Chondrocyte (in vitro differentiated cells): ENCODE results near the gene MRO. TPM values are rescaled to one million over a fixed set of nuclear protein-coding genes. Genes with fewer than 3 reads are reported as not detected.

Experiments
- DNase-seq: peaks from one replicate; pipeline ENCODE4 v3.0.0; 2021; ENCODE audit warnings: mixed read lengths, low spot score
- H3K27ac Mint-ChIP-seq: one replicate; pipeline ENCODE4 v1.8.0; 2021; ENCODE audit warnings: mild to moderate bottlenecking, moderate library complexity, mixed read lengths; ENCODE audit not compliant: unreplicated experiment
- H3K27me3 Mint-ChIP-seq: 2 replicates; pipeline ENCODE4 v1.8.0; 2021; ENCODE audit warnings: low read depth, mixed read lengths
- H3K36me3 Mint-ChIP-seq: 2 replicates; pipeline ENCODE4 v1.8.0; 2021; ENCODE audit warnings: low read depth, mixed read lengths
- H3K4me1 Mint-ChIP-seq: 2 replicates; pipeline ENCODE4 v1.8.0; 2021; ENCODE audit warnings: low read depth, mild to moderate bottlenecking, mixed read lengths
- H3K4me3 Mint-ChIP-seq: one replicate; pipeline ENCODE4 v1.8.0; 2021; ENCODE audit warnings: mild to moderate bottlenecking, moderate library complexity, mixed read lengths; ENCODE audit not compliant: unreplicated experiment
- H3K9me3 Mint-ChIP-seq: 2 replicates; pipeline ENCODE4 v1.8.0; 2021; ENCODE audit warnings: low read depth, mixed read lengths
- total RNA-seq: library from RNA; stranded (reverse); gene quantifications from 3 replicates; pipeline ENCODE4 v1.2.1, GENCODE V29; 2021
- TF ChIP-seq, protein P1 (sequence below): fragments of 200-600 bp; sonication (generic); IDR thresholded peaks from 2 replicates; pipeline ENCODE4 v1.5.0; 2021; ENCODE audit warnings: antibody characterized with exemption, mild to moderate bottlenecking, moderate library complexity

MRO gene
- total RNA-seq, 1 donor from 2014 or later, result not detected

DNA sequence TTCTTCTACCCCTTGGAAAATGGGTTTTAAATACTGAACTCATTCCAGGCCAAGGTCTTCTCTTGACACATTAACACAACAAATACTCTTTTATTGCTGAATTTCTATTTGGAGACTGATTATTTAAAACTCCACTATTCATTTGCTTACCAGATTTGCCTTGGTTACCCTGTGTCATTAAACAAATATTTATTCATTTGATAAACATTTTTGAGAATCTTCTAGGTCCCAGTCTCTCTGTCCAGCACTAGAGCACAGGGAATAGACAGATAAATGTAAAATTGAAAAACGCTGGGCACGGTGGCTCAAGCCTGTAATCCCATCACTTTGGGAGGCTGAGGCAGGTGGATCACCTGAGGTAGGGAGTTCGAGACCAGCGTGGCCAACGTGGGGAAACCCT is 9.8 kb upstream of the MRO start:
- H3K27ac Mint-ChIP-seq, result no peak overlapping the region

DNA sequence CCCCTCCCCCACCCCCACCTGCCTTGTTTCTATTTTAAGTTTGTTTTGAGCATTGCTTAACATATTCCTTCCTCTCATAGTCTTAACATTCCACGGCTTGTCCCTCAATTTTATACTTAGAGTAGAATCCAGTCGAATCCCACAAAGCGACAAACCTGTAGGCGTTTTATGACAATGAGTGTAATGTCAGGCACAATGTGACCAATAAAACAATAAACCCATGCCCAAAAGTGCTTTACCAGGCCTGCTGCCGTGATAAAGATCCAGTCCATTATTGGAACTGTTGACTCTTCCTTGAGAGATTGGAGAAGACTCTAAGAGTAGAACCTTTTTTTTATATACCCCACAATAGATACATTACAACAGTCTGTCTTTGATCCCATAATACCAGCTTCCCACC is 6.2 kb upstream of the MRO start:
- H3K9me3 Mint-ChIP-seq, result no peaks in the 10 kb centered on the region
- no peak overlapping the region for H3K4me3 Mint-ChIP-seq
- DNase-seq, result no peak
- no peaks in the 10 kb centered on the region for H3K27me3 Mint-ChIP-seq
- no peaks in the 10 kb centered on the region for H3K36me3 Mint-ChIP-seq
- no peaks in the 10 kb centered on the region for H3K4me1 Mint-ChIP-seq
- H3K27ac Mint-ChIP-seq, result no peak overlapping the region
- TF ChIP-seq, protein P1, sequence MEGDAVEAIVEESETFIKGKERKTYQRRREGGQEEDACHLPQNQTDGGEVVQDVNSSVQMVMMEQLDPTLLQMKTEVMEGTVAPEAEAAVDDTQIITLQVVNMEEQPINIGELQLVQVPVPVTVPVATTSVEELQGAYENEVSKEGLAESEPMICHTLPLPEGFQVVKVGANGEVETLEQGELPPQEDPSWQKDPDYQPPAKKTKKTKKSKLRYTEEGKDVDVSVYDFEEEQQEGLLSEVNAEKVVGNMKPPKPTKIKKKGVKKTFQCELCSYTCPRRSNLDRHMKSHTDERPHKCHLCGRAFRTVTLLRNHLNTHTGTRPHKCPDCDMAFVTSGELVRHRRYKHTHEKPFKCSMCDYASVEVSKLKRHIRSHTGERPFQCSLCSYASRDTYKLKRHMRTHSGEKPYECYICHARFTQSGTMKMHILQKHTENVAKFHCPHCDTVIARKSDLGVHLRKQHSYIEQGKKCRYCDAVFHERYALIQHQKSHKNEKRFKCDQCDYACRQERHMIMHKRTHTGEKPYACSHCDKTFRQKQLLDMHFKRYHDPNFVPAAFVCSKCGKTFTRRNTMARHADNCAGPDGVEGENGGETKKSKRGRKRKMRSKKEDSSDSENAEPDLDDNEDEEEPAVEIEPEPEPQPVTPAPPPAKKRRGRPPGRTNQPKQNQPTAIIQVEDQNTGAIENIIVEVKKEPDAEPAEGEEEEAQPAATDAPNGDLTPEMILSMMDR, result no peak

More for the DNA sequence above, 9.8 kb upstream of the MRO start:
- no peaks in the 10 kb centered on the region for H3K36me3 Mint-ChIP-seq
- no peaks in the 10 kb centered on the region for H3K9me3 Mint-ChIP-seq
- H3K4me3 Mint-ChIP-seq, result no peak overlapping the region
- TF ChIP-seq, protein P1, result no peak
- no peak for DNase-seq
- no peaks in the 10 kb centered on the region for H3K4me1 Mint-ChIP-seq
- H3K27me3 Mint-ChIP-seq, result no peaks in the 10 kb centered on the region

- Mint-ChIP-seq H3K4me3 (no peak overlapping the region), H3K27ac (no peak overlapping the region), H3K36me3 (no peaks in the 10 kb centered on the region), H3K4me1 (no peaks in the 10 kb centered on the region), H3K9me3 (no peaks in the 10 kb centered on the region), H3K27me3 (no peaks in the 10 kb centered on the region)
- no peak for DNase-seq
- TF ChIP-seq, protein P1, result no peak
Measured at GRCh38 chr18:50825621-50826020, 5.8 kb upstream of the MRO start.

GRCh38 chr18:50822756-50823155 is 2.9 kb upstream of the MRO start:
- Mint-ChIP-seq H3K9me3 (no peaks in the 10 kb centered on the region), H3K36me3 (no peaks in the 10 kb centered on the region), H3K4me3 (no peak overlapping the region), H3K27me3 (no peaks in the 10 kb centered on the region), H3K4me1 (peaks cover 8% of the 10 kb centered on the region), H3K27ac (no peak overlapping the region)
- DNase-seq, result no peak
- TF ChIP-seq, protein P1, result no peak

DNA sequence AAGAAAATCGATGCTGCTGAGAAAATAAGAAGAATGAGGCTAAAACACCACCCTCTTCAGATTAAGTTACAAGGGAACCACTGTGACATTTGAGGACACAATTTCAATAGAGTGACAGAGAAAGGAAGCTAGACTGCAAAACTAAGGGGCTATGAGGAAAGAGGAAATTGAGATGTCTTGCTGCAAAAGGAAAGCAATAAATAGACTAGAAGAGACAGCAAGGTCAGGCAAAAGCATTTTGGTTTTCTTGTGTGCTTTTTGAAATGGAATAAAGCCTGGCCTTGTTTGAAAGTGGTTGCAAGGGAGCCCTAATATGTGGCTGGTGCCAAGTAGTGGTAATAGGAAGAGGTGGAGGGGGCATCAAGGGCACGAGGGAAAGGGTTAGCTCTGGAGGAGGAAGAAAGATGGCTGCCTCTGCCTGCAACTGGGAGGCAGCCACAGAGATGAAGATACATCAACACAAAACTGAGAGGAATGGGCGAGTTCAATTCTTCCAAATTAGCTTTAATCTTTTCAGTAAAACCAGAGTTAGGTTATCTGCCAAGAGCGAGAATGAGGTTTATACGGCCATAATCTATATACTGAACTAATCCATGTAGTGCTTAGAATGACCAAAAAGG is 1.2 kb upstream of the MRO start:
- no peak overlapping the region for H3K4me3 Mint-ChIP-seq

More for the DNA sequence above, 1.2 kb upstream of the MRO start:
- Mint-ChIP-seq H3K4me1 (peaks cover 19% of the 10 kb centered on the region), H3K27me3 (no peaks in the 10 kb centered on the region), H3K36me3 (no peaks in the 10 kb centered on the region), H3K27ac (no peak overlapping the region), H3K9me3 (no peaks in the 10 kb centered on the region)
- DNase-seq, result no peak
- TF ChIP-seq, protein P1, result no peak
